Stimulated activated CD8-positive, alpha-beta memory T cell treated with anti-CD3 and anti-CD28 coated beads, Interleukin-7, amount 100 ng/mL, for 1 hour (primary cell): Measurements from ENCODE around the gene LRRC30.

Experiments
- DNase-seq, 2 donors: peaks; one replicate each; pipeline ENCODE4 v3.0.0-alpha.2; 2020; ENCODE audit warnings: low read depth in 2 of 2

Gene LRRC30

DNA sequence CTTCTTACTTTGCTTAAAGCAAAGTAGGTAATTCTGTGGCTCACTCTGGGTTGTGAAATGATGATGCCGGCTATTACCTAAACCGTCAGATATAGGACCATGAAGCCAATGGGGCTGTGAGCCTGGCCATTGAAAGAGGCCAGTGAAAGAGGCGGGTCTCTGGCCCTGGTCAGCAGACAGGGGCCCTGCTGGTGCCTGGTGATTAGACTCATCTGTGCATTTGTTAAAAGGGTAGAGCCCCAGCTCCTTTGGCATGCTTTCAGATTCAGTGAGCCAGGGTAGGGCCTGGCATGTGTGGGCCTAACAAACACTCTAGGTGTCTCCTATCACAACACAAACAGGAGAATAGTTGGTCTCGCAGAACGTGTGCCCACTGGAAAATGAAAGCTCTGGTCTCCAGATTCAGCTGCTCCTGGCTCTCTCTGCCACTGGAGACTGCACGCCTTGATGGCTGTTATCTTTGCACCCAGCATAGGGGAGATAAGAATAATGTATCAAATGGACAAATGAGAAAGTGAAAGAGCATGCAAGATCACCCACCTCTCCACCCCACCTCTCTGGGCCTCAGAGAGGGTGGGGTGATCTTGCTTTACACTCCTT is 6.9 kb downstream of the LRRC30 start:
- DNase-seq = no peak

- DNase-seq = no peak
Measured at GRCh38 chr18:7242926-7243325, 12.0 kb downstream of the LRRC30 start.

DNA sequence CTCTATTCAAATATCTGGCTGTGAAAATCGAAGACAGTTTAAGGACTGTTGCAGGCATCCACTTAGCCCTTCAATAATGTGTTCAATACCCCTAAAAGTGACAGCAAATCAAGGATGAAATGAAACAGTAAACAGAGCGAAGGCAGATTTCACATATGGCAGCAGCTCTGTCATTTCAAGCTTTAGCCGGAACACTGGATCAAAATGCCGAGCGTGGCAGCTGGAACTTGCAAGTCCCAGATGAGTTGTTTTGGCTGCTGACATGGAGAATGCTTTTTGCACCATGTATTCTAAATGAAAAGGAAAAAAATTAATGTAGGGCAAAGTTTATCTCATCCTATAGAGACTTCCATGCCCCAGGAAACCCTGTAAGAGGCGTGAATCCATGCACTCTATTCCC is 18.0 kb downstream of the LRRC30 start:
- no peak for DNase-seq

GRCh38 chr18:7254163-7254562 is 23.3 kb downstream of the LRRC30 start:
- no peak for DNase-seq

- DNase-seq = no peak
Measured at GRCh38 chr18:7255054-7255453, 24.2 kb downstream of the LRRC30 start.

GRCh38 chr18:7255643-7256042 is 24.8 kb downstream of the LRRC30 start:
- DNase-seq = no peak

DNA sequence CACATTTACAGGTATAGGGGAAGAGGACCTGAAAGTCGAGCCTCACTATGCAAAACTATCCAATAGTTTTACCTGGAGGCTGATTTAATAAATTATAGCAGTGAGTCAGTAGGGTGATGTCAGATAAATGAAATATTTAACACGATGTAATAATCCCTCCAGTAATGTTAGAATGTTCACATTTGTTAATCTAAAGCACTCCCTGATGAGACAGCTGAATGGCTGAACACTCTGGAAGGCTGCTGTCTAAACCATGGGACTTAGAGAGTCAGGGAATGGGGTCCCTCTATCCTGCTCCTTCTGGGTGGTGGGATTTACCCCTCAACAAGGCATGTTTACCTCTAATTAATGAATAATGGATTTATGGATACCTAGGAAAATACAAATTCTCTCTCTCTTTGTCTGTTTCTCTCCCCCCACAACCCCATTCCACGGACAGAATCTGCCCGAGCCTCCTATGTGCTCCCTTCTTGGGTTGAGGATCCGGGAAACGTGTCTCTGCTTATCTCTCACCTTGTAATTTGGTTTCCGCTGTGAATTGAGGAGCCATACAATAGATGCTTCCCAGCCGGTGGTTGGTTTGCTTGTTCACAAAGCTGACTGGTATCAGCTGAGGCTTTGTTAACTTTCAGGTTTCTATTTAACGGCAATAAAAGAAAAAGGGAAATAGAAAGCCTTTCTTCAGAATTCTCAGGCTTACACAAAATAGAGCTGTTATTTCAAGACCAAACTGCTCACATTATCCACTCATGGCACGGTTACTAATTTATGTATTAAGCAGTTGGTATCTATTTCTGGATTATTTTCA is 25.9 kb downstream of the LRRC30 start:
- no peak for DNase-seq

DNA sequence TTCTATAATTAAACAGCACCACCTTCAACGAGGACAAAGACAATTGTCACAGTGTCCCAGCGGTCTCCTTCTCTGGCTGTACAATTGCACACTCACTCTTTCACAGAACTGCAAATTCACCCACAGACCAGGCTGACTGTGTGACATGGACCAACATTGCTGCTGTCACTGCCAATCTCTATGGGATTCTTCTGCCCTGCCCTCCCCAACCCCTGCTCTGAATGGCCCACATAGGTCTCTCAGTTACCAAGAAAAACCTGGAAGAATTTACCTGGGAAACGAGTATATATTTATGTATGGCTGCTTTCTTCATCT is 26.5 kb downstream of the LRRC30 start:
- DNase-seq = no peak

DNA sequence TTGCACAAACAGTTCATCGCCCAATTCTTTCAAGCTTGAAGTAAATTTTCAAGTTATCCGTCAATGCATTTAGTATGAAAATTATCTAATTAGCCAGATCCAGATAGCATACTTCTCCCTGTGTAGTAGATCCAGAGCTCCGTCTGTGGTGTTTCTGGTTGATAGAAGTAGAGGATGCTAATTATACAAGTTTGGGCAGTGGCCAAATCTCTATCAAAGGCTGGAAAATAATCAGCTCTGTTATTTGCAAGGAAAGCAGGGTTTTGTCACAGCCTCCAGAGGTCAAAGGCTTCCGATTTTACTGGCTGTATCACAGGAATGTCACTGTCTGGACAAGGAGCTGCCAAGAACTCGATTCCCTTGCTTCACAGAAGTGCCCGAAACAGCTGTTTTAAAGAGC is 28.6 kb downstream of the LRRC30 start:
- DNase-seq = no peak

DNA sequence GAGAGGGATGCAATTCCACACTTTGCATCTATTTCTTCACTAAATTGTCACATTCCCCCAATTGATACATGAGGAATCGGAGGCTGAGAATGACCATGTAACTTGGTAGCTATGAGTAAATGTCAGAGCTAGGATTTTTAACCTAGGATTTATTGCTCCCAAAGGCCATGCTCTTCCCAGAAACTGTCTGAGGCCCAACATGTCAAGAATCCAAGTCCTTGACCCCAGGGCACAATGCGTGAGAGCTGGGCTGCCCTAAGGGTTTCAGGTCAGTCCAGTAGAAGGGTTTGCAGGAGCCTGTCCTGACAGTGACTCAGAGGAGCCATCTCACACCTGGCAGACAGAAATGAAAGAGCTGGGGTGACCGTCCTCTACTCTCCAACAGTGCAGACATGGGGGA is 30.3 kb downstream of the LRRC30 start:
- DNase-seq = no peak

DNA sequence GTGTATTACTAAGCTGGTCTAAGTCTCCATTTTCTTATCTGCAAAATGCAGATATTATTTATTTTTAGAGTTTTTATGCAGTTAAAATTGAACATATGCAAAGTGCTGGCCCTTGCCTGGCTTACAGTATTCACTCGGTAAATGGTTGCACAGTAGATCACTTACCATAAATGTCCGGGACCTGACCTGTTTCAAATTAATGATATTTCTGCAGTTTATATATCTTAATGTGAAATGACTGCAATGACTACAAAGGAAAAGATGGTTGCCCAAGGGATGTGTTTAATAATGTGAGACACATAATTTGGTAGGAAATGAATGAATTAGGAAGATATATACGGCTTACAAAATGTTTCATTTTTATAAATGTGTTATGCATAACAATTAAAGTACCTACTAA is 37.1 kb downstream of the LRRC30 start:
- DNase-seq = no peak

- DNase-seq = no peak
Measured at GRCh38 chr18:7269942-7270341, 39.1 kb downstream of the LRRC30 start.

- DNase-seq = no peak
Measured at GRCh38 chr18:7272311-7273049, 41.6 kb downstream of the LRRC30 start.

DNA sequence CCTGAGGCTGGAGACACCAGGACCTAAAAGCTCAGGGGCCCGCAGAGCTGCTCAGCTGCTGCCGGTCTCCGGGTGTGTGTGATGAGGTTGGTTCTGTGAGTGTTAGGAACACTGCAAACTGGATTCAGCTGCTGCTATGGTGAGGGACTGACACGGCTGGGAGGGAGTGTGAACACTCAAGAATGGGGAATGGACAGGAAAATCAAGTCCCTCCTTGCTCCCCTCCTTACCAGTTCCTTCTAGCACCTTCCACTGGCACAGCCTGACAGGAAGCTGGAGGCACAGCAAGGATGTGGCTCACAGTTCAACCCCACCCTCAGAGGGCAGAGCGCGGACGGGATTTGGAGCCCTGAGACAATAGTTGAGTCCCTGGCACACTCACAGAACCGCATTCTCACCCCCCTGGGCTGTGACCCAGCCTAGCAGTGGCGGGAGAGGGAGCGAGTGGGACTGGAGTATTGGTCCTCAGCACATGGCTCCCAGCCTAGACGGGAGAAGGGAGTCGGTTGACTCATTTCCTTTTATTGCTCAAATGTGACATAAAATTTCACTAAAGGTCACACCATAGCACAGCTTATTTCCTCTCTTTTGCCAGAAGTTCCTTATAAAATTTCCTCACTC is 42.5 kb downstream of the LRRC30 start:
- no peak for DNase-seq

GRCh38 chr18:7281579-7281978 is 50.7 kb downstream of the LRRC30 start:
- DNase-seq = no peak
